Esophagus muscularis mucosa (tissue), 3 donors: ENCODE measurements around the gene BTBD9.

Source experiments
- POLR2AphosphoS5 ChIP-seq, 2 donors: sonication (generic); formaldehyde crosslinking; IDR thresholded peaks; one replicate each; pipeline ENCODE4 v1.6.1; 2017; ENCODE audit warnings: antibody characterized with exemption in 2 of 2
- TF ChIP-seq, protein P1 (sequence below), 3 experiments: fragments of 200-600 bp in 2 of 3; fragments of 450-650 bp in 1 of 3; sonication (generic) in 2 of 3; IDR thresholded peaks; one replicate each; pipeline ENCODE4 v1.5.1; 2017 to 2019; ENCODE audit warnings: antibody characterized with exemption in 3 of 3, mild to moderate bottlenecking in 2 of 3, moderate library complexity in 1 of 3

DNA sequence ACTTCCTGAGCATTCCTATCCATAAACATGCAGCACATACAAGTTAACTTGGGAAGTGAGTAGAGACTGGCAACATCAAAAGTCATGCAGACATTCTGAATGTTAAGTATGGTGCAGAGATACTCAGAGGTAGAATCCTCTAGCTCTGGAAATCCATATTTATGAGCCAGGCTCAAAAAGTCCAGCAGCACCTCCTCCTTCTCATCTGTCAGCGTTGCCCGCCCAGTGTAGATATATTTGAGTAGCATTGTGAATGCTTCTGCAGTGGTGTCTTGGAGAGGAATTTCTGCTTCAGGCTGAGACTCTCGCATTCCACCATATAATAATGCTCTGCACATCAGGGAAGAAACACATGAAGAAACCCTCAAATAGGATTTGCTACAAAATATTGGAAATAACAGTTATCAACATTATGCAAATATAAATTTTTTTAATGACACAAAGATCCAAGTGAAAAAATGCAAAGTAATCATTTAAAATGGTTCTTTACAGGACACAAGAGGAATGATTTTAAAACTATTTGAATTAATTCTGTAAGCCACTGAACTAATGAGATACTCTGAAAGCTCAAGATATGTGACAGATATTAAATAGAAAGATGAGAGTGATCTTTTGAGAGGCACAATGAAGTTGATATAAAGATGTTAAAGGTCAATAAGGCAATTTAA lies 45.6 kb downstream of the BTBD9 start:
- TF ChIP-seq, protein P1, sequence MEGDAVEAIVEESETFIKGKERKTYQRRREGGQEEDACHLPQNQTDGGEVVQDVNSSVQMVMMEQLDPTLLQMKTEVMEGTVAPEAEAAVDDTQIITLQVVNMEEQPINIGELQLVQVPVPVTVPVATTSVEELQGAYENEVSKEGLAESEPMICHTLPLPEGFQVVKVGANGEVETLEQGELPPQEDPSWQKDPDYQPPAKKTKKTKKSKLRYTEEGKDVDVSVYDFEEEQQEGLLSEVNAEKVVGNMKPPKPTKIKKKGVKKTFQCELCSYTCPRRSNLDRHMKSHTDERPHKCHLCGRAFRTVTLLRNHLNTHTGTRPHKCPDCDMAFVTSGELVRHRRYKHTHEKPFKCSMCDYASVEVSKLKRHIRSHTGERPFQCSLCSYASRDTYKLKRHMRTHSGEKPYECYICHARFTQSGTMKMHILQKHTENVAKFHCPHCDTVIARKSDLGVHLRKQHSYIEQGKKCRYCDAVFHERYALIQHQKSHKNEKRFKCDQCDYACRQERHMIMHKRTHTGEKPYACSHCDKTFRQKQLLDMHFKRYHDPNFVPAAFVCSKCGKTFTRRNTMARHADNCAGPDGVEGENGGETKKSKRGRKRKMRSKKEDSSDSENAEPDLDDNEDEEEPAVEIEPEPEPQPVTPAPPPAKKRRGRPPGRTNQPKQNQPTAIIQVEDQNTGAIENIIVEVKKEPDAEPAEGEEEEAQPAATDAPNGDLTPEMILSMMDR (IDR thresholded peaks at IDR 0.05): no peak
- no peak for TF ChIP-seq POLR2AphosphoS5 (IDR thresholded peaks at IDR 0.05)
